Stimulated activated CD4-positive, alpha-beta T cell treated with anti-CD3 and anti-CD28 coated beads, Interleukin-4, amount 100 ng/mL, for 48 hours (primary cell): ENCODE data around the gene AKR1B1.

Source experiments
- DNase-seq, 2 donors: peaks; one replicate each; pipeline ENCODE4 v3.0.0-alpha.2; 2020; ENCODE audit warnings: low read depth in 2 of 2

Gene AKR1B1

GRCh38 chr7:134415700-134416099, 43.2 kb downstream of the AKR1B1 start:
- DNase-seq = no peak

- no peak for DNase-seq
Measured at GRCh38 chr7:134414109-134414508, 44.8 kb downstream of the AKR1B1 start.

GRCh38 chr7:134407311-134407710, 51.6 kb downstream of the AKR1B1 start:
- no peak for DNase-seq

GRCh38 chr7:134406431-134406830, 52.5 kb downstream of the AKR1B1 start:
- no peak for DNase-seq

GRCh38 chr7:134405299-134405698, 53.6 kb downstream of the AKR1B1 start:
- no peak for DNase-seq

- no peak for DNase-seq
Measured at GRCh38 chr7:134403062-134403461, 55.8 kb downstream of the AKR1B1 start.

- no peak for DNase-seq
Measured at GRCh38 chr7:134400859-134401258, 58.0 kb downstream of the AKR1B1 start.

GRCh38 chr7:134396031-134396430, 62.9 kb downstream of the AKR1B1 start:
- DNase-seq = no peak

- DNase-seq = no peak
Measured at GRCh38 chr7:134395604-134396003, 63.3 kb downstream of the AKR1B1 start.

GRCh38 chr7:134394056-134394455, 64.8 kb downstream of the AKR1B1 start:
- no peak for DNase-seq
